ENCODE measurements around the gene AKNA.

GRCh38 chr9:114334490-114334889 is 53.3 kb downstream of the AKNA start:
- TF ChIP-seq, protein P1, sequence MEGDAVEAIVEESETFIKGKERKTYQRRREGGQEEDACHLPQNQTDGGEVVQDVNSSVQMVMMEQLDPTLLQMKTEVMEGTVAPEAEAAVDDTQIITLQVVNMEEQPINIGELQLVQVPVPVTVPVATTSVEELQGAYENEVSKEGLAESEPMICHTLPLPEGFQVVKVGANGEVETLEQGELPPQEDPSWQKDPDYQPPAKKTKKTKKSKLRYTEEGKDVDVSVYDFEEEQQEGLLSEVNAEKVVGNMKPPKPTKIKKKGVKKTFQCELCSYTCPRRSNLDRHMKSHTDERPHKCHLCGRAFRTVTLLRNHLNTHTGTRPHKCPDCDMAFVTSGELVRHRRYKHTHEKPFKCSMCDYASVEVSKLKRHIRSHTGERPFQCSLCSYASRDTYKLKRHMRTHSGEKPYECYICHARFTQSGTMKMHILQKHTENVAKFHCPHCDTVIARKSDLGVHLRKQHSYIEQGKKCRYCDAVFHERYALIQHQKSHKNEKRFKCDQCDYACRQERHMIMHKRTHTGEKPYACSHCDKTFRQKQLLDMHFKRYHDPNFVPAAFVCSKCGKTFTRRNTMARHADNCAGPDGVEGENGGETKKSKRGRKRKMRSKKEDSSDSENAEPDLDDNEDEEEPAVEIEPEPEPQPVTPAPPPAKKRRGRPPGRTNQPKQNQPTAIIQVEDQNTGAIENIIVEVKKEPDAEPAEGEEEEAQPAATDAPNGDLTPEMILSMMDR (IDR thresholded peaks at IDR 0.05) = no peak
- no peak for TF ChIP-seq POLR2A (IDR thresholded peaks at IDR 0.05)
